ENCODE results near the gene PRPSAP1. TPM values are rescaled to one million over a fixed set of nuclear protein-coding genes. Genes with fewer than 3 reads are reported as not detected.

Gene PRPSAP1, protein sequence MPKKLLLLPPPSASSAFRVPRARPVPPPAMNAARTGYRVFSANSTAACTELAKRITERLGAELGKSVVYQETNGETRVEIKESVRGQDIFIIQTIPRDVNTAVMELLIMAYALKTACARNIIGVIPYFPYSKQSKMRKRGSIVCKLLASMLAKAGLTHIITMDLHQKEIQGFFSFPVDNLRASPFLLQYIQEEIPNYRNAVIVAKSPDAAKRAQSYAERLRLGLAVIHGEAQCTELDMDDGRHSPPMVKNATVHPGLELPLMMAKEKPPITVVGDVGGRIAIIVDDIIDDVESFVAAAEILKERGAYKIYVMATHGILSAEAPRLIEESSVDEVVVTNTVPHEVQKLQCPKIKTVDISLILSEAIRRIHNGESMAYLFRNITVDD
- 10 to 100 TPM; 32.9 to 45.2 (median 41.5) TPM for total RNA-seq
- 42.1 TPM for total RNA-seq (2013)

DNA sequence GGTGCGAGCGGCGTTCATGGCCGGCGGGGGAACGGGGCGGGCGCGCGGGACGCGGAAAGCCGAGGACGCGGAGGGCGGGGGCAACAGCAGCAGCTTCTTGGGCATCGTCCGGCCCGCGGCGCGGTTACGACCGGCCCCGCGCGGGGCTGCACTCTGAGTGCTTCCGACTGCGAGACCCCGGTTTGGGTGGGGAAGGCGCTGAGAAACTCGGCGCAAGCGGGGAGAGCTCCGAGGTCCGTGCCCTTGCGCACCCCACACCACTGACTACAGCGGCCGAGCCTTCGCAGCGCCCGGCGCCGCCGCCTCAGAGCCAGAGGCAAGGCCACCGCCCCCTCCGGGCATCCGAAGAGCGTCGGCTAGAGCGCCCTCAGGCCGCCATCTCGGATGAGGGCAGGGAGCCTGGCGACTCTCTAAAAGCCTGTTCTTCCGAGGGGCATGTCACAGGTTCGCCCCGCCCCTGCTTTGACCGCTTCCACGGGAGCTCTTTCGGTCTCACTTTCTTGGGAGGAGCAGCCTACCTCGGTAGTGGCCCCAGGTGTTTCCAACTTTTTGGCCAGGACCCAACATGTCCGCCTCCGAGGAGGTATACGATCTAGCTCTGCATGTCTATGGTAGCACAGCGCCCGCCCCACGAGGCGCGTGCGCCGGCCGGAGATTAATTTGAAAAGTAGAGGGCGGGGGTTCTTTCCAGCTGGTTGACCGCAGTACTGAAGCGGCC is at the start of gene PRPSAP1:
Gene PRPSAP1 (minus strand): TSS at position 318 of the 718 bp plus-strand sequence. CDS start 213 bp downstream, at position 105.
- DNase-seq (peak; percentile 81 to 89), ATAC-seq (peak; percentile 93 to 98 (median 94))
- H3K27ac Mint-ChIP-seq = peak within 1 kb of the TSS; percentile 94 to 97
- TF ChIP-seq, protein P1, sequence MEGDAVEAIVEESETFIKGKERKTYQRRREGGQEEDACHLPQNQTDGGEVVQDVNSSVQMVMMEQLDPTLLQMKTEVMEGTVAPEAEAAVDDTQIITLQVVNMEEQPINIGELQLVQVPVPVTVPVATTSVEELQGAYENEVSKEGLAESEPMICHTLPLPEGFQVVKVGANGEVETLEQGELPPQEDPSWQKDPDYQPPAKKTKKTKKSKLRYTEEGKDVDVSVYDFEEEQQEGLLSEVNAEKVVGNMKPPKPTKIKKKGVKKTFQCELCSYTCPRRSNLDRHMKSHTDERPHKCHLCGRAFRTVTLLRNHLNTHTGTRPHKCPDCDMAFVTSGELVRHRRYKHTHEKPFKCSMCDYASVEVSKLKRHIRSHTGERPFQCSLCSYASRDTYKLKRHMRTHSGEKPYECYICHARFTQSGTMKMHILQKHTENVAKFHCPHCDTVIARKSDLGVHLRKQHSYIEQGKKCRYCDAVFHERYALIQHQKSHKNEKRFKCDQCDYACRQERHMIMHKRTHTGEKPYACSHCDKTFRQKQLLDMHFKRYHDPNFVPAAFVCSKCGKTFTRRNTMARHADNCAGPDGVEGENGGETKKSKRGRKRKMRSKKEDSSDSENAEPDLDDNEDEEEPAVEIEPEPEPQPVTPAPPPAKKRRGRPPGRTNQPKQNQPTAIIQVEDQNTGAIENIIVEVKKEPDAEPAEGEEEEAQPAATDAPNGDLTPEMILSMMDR (IDR thresholded peaks at IDR 0.05) = peak; percentile 39
- H3K36me3 ChIP-seq (ENCODE audit: control insufficient read depth, insufficient read depth, low read length) = no peaks in the 10 kb centered on the region
- H3K9me3 ChIP-seq (ENCODE audit: control insufficient read depth, insufficient read depth, low read length) = no peaks in the 10 kb centered on the region
- intact Hi-C loops (cut with micrococcal nuclease) = loop anchor here (1.0 to 5.0 kb wide), 3 partner anchors 32 to 318 kb away; partner anchors contain the start of gene UBE2O
- peak within 1 kb of the TSS; percentile 95 for H3K27ac ChIP-seq (ENCODE audit: low read length)
- peak within 1 kb of the TSS; percentile 98 for H3K4me3 Mint-ChIP-seq
- under 1% methylated on average over 75 of the region's 75 CpGs for WGBS (ENCODE audit: insufficient coverage)
- no peaks in the 10 kb centered on the region for H3K9me3 Mint-ChIP-seq
- peak within 1 kb of the TSS; percentile 64 for H3K4me3 ChIP-seq (ENCODE audit: low read length)
- no peaks in the 10 kb centered on the region for H3K27me3 Mint-ChIP-seq (ENCODE audit: low read depth in 2 of 2)
- no peaks in the 10 kb centered on the region for H3K27me3 ChIP-seq (ENCODE audit: control insufficient read depth, insufficient read depth, low read length)
- peaks cover 15% of the 10 kb centered on the region for H3K4me1 ChIP-seq (ENCODE audit: control insufficient read depth, insufficient read depth, low read length)
- H3K4me1 Mint-ChIP-seq = peaks cover 24 to 27% of the 10 kb centered on the region in 2 donors
- no peaks in the 10 kb centered on the region for H3K36me3 Mint-ChIP-seq

DNA sequence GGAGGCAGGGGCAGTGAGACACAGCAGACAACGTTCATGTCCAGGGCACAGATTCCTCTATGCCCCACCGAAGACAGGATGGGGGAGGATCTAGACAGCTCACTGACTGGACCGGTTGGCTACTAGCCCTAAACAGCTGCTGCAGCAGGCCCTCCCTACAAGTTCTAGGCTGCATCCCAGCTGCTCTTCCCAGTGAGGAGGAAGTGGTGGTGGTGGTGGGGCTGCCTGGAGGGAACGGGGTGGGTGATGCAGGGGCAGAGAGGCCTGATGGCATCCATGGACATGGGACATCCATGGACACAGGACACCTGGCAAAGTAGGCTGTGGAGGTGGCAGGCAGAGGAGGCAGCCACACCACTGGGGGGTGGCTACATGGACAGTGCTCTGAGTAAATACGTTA is 49.0 kb upstream of the PRPSAP1 start:
- TF ChIP-seq, protein P1 (IDR thresholded peaks at IDR 0.05) = no peak
- Mint-ChIP-seq H3K27ac (no peak overlapping the region), H3K27me3 (ENCODE audit: low read depth in 2 of 2) (no peaks in the 10 kb centered on the region), H3K4me3 (no peak overlapping the region), H3K4me1 (peaks cover 22 to 27% of the 10 kb centered on the region in 2 donors), H3K36me3 (peaks cover 12% of the 10 kb centered on the region), H3K9me3 (no peaks in the 10 kb centered on the region)
- H3K9me3 ChIP-seq (ENCODE audit: control insufficient read depth, insufficient read depth, low read length) = no peaks in the 10 kb centered on the region
- H3K36me3 ChIP-seq (ENCODE audit: control insufficient read depth, insufficient read depth, low read length) = peaks cover 56% of the 10 kb centered on the region
- H3K4me1 ChIP-seq (ENCODE audit: control insufficient read depth, insufficient read depth, low read length) = peaks cover 18% of the 10 kb centered on the region
- WGBS (ENCODE audit: insufficient coverage) = 95% methylated on average over 5 of the region's 5 CpGs
- intact Hi-C loops (cut with micrococcal nuclease) = no loop called here
- no peak overlapping the region for H3K4me3 ChIP-seq (ENCODE audit: low read length)
- DNase-seq (no peak), ATAC-seq (no peak)
- no peaks in the 10 kb centered on the region for H3K27me3 ChIP-seq (ENCODE audit: control insufficient read depth, insufficient read depth, low read length)
- H3K27ac ChIP-seq (ENCODE audit: low read length) = no peak overlapping the region

DNA sequence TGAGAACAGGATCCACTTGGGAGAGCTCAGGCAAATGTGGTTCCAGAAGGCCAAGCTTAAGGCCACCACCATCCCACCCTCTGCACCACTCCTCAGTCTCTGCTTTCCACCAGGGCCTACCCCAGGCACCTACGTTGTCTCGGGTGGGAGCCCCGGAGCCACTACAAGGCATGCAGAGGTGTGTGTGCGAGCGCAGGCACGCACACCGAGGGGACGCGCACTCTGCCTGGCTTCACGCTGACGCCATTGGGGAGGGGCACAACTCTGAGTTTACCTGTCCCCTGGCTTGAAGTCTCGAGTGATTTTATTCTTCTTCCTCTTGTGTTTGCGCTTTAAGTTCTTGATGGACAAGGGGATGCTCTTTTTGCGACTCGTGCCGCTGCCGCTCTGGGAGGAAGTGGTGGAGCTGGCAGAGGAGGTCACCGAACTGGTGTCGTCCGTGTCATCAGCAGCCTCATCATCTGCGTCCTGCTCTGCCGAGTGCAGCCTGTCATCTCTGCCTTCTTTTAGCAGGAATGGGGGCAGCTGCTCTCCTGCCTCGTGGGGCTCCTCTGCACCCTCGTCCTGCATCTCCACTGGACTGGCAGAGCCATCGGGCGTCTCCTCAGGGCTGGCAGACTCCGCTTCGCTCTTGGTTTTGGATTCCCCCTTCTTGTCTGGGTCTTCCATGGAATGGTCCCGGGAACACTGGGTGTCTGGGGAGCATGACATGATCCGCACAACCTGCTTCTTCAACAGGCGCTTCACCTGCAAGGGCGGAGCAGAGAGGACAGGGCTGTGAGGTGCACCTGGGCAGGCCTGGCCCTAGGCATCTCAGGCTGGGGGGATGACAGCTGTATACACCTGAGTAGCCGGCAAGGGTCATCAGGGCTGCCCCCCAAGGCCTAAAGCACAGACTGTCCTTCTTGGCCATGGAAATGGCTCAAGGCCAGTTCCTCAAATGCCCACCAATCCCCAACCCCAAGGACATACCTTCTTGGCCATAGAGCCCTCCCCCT is 45.8 kb upstream of the PRPSAP1 start:
- Histone ChIP-seq H3K36me3 (ENCODE audit: control insufficient read depth, insufficient read depth, low read length) (peaks cover 73% of the 10 kb centered on the region), H3K9me3 (ENCODE audit: control insufficient read depth, insufficient read depth, low read length) (no peaks in the 10 kb centered on the region), H3K27me3 (ENCODE audit: control insufficient read depth, insufficient read depth, low read length) (no peaks in the 10 kb centered on the region), H3K4me1 (ENCODE audit: control insufficient read depth, insufficient read depth, low read length) (no peaks in the 10 kb centered on the region), H3K4me3 (ENCODE audit: low read length) (no peak overlapping the region), H3K27ac (ENCODE audit: low read length) (no peak overlapping the region)
- TF ChIP-seq, protein P1 (IDR thresholded peaks at IDR 0.05) = no peak
- intact Hi-C loops (cut with micrococcal nuclease) = no loop called here
- no peaks in the 10 kb centered on the region for H3K9me3 Mint-ChIP-seq
- DNase-seq (no peak), ATAC-seq (no peak)
- H3K27ac Mint-ChIP-seq = no peak overlapping the region
- H3K4me1 Mint-ChIP-seq = peaks cover 4 to 9% of the 10 kb centered on the region in 2 donors
- 95% methylated on average over 33 of the region's 33 CpGs for WGBS (ENCODE audit: insufficient coverage)
- H3K4me3 Mint-ChIP-seq = no peak overlapping the region
- H3K36me3 Mint-ChIP-seq = peaks cover 10% of the 10 kb centered on the region
- no peaks in the 10 kb centered on the region for H3K27me3 Mint-ChIP-seq (ENCODE audit: low read depth in 2 of 2)
